Endometrial microvascular endothelial cells (primary cell): ENCODE results near the gene GPR78. TPM values are rescaled to one million over a fixed set of nuclear protein-coding genes. Genes with fewer than 3 reads are reported as not detected.
"Not testable (repeated sequence)": the region's sequence is repeated elsewhere in the genome, so short reads cannot be mapped to it uniquely, and the experiment has no call there.

ENCODE experiments used
- in situ Hi-C: cut with HindIII; loops from 2 replicates; pipeline ENCODE4 v1.10.0; 2017; ENCODE audit warnings: low sequenced_read_pairs, low pct_unique_long_range_greater_than_20kb; ENCODE audit errors: inconsistent ontology term
- total RNA-seq: library from RNA; depleted of rRNA; stranded (reverse); fragments of >200 nt; gene quantifications from one replicate; pipeline ENCODE4 v1.2.3, GENCODE V29; 2015; ENCODE audit errors: inconsistent ontology term

GPR78 gene
- total RNA-seq, 1 donor from 2014 or later: not detected

- in situ Hi-C loops: not testable (repeated sequence)
Observed at GRCh38 chr4:8624601-8625272, 44.5 kb downstream of the GPR78 start.

GRCh38 chr4:8630240-8630905 lies 50.2 kb downstream of the GPR78 start:
- in situ Hi-C loops: not testable (repeated sequence)

- in situ Hi-C loops: not testable (repeated sequence)
Observed at GRCh38 chr4:8631896-8632295, 51.7 kb downstream of the GPR78 start.

GRCh38 chr4:8634773-8635172 lies 54.6 kb downstream of the GPR78 start:
- in situ Hi-C loops: not testable (repeated sequence)

- in situ Hi-C loops: not testable (repeated sequence)
Observed at GRCh38 chr4:8635897-8636554, 55.8 kb downstream of the GPR78 start.

Other genes with a start within 250 kb of the GPR78 start
- gene ACOX3, start 139.7 kb upstream of the GPR78 start, total RNA-seq: 26.0 TPM
- 13.9 TPM for gene TRMT44, start 139.6 kb upstream of the GPR78 start, total RNA-seq
- not detected for gene CPZ, start 12.4 kb downstream of the GPR78 start, total RNA-seq